ENCODE measurements around the gene KRT83.
"Not testable (repeated sequence)": the region's sequence is repeated elsewhere in the genome, so short reads cannot be mapped to it uniquely, and the experiment has no call there.

Gene KRT83

GRCh38 chr12:52307836-52308805 is 13.1 kb downstream of the KRT83 start:
- DNase-seq: peak in 1 of 2 donors; percentile 17

- no peak for DNase-seq
Measured at GRCh38 chr12:52306731-52307130, 14.5 kb downstream of the KRT83 start.

GRCh38 chr12:52305921-52306705 is 15.1 kb downstream of the KRT83 start:
- no peak for DNase-seq

GRCh38 chr12:52304941-52305411 is 16.2 kb downstream of the KRT83 start:
- peak; percentile 12 to 20 for DNase-seq

GRCh38 chr12:52302242-52302914 is 18.8 kb downstream of the KRT83 start:
- DNase-seq: not testable (repeated sequence)

- not testable (repeated sequence) for DNase-seq
Measured at GRCh38 chr12:52301721-52302120, 19.5 kb downstream of the KRT83 start.

GRCh38 chr12:52300796-52301691 is 20.2 kb downstream of the KRT83 start:
- no peak for DNase-seq

GRCh38 chr12:52298677-52299190 is 22.5 kb downstream of the KRT83 start:
- no peak for DNase-seq

GRCh38 chr12:52296572-52297215 is 24.5 kb downstream of the KRT83 start:
- DNase-seq: no peak

GRCh38 chr12:52295663-52296062 is 25.5 kb downstream of the KRT83 start:
- DNase-seq: no peak

GRCh38 chr12:52294803-52295202 is 26.4 kb downstream of the KRT83 start:
- no peak for DNase-seq

GRCh38 chr12:52293926-52294325 is 27.3 kb downstream of the KRT83 start:
- DNase-seq: no peak

GRCh38 chr12:52291267-52291935 is 29.8 kb downstream of the KRT83 start, which contains the start of gene KRT81:
TSS of gene KRT81 (minus strand) at chr12:52291534. CDS start at chr12:52291465, 69 bp downstream.
- DNase-seq: no peak

GRCh38 chr12:52290483-52291134 is 30.6 kb downstream of the KRT83 start:
- DNase-seq: not testable (repeated sequence)

GRCh38 chr12:52287816-52288805 is 33.1 kb downstream of the KRT83 start:
- DNase-seq: not testable (repeated sequence)

GRCh38 chr12:52286857-52287785 is 34.1 kb downstream of the KRT83 start:
- DNase-seq: not testable (repeated sequence)

GRCh38 chr12:52285851-52286530 is 35.2 kb downstream of the KRT83 start:
- no peak for DNase-seq

All from CD4-positive, alpha-beta T cell treated with Interferon alpha-2 for 1 hour (primary cell).